ENCODE results near the gene ETFA. TPM values are rescaled to one million over a fixed set of nuclear protein-coding genes. Genes with fewer than 3 reads are reported as not detected.

ETFA gene
- total and polyA plus RNA-seq, 9 of the 15 experiments (the other 6 are each of a cell fraction or from before 2014, with no cell fraction given) = 130 to 543 (median 232) TPM

DNA sequence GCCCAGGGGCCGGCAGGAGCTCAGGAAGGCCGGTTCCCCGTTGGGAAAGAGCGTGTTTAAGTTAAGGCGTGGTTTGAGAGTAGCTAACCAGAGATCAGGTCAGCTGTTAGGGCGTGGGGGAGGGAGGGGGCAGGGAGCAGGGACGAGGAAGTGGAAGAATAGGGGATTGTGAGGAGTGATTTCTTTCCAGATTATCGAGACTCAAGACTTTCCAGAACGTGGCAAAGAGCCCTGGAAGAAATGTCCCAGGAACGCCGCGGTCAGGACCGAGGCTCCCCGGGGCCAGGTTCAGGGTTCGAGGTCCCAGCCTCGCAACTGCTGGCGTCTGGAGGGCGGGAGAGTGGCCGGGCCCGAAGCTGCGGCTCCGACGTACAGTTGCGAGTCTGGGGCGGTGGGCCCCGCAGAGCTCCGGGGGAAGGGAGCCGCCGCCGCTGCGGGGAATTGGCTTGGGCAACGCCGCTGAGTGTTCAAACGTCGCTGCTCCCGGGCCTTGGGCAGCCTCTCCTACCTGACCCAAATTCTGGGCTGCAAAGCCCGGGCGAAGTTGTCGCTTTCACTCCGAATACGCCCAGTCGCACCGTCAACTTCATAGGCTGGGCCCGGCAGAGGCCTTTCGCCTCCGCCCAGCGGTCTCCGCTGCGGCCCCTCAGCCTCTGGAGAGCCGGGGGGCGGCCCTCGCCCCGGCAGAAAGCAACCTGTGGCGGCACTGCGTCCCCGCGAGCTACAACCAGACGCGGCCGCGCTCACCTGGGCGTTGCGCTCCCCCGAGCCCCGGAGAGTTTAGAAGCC is 34.8 kb upstream of the ETFA start:
- DNase-seq (ENCODE audit: extremely low read depth in 1 of 4, low spot score in 3 of 4) (no peak), FAIRE-seq (no peak), ATAC-seq (peak; percentile 19; the same call in 1 of the 3 replicates)
- Histone ChIP-seq H3K36me3 (ENCODE audit: control insufficient read depth, insufficient read depth, low read length) (peaks cover 32% of the 10 kb centered on the region; the same call in 2 of the 3 replicates), H3K4me2 (ENCODE audit: insufficient read depth, low read length) (no peak overlapping the region), H3K4me3 (no peak overlapping the region), H3K27me3 (ENCODE audit: control insufficient read depth in 2 of 2, insufficient read depth in 2 of 2, low read length in 2 of 2) (no peaks in the 10 kb centered on the region), H4K20me1 (replicated peaks; ENCODE audit: control insufficient read depth, insufficient read depth, low read length) (no peaks in the 10 kb centered on the region), H3K79me2 (ENCODE audit: control insufficient read depth, insufficient read depth, low read length) (0 out of 3 replicates have a peak, but pooled peaks cover 2% of the 10 kb centered on the region), H3K4me1 (replicated peaks in 1 of 2; ENCODE audit: control insufficient read depth in 2 of 2, insufficient read depth in 2 of 2, low read length in 2 of 2) (peaks cover 0 to 13% of the 10 kb centered on the region in 2 experiments; a peak in 1 of 5 replicates), H3K9me3 (replicated peaks; ENCODE audit: control insufficient read depth, insufficient read depth, low read depth, low read length) (no peaks in the 10 kb centered on the region; the same call in 1 of the 2 replicates), H3K27ac (ENCODE audit: extremely low read depth, low read depth, low read length) (no peak overlapping the region), H3K9me1 (ENCODE audit: control insufficient read depth, insufficient read depth, low read length) (no peaks in the 10 kb centered on the region), H3K9ac (ENCODE audit: insufficient read depth in 1 of 2, low read depth in 2 of 2, low read length in 2 of 2) (no peak overlapping the region), H2AFZ (ENCODE audit: low read depth, low read length) (no peak overlapping the region)
- intact Hi-C loops (cut with micrococcal nuclease) (no loop called here), in situ Hi-C loops (cut with MboI) (no loop called here)
- CTCF ChIA-PET (ENCODE audit: low intra/inter-chr PET ratio) = no interaction called here
- POLR2A ChIA-PET = interaction anchor here (0.7 to 2.6 kb wide), 2 partner anchors 10 to 171 kb away, joined by 3 to 18 read pairs; partner anchors contain the start of gene ISL2
- BruUV-seq (replicated peaks) = no TSS peak
- 97% methylated on average over 35 of the region's 65 CpGs for WGBS (ENCODE audit: insufficient coverage, low coverage, missing lambda C conversion rate)
- TF ChIP-seq, protein P1, sequence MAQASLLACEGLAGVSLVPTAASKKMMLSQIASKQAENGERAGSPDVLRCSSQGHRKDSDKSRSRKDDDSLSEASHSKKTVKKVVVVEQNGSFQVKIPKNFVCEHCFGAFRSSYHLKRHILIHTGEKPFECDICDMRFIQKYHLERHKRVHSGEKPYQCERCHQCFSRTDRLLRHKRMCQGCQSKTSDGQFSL (CRISPR knock-in tag; IDR thresholded peaks at IDR 0.05) = no peak
- TF ChIP-seq, protein P1 (tag; IDR thresholded peaks at IDR 0.05) = no peak
- TF ChIP-seq KHSRP (IDR thresholded peaks at IDR 0.05) (no peak), ZC3H4 (CRISPR knock-in tag; IDR thresholded peaks at IDR 0.05; ENCODE audit: borderline replicate concordance) (no peak), OTX1 (CRISPR knock-in tag; IDR thresholded peaks at IDR 0.05) (no peak), GTF2E2 (tag; IDR thresholded peaks at IDR 0.05) (no peak), ZFP1 (CRISPR knock-in tag; IDR thresholded peaks at IDR 0.05) (no peak), RBFOX2 (IDR thresholded peaks at IDR 0.05; ENCODE audit: low read depth, low read length) (peak; percentile 21; the same call in 1 of the 2 replicates), NFE2L1 (tag; IDR thresholded peaks at IDR 0.05; ENCODE audit: borderline replicate concordance, low read depth) (no peak), POLR2G (IDR thresholded peaks at IDR 0.05; ENCODE audit: low read depth, low read length) (peak; percentile 61)
- TF ChIP-seq, protein P2, sequence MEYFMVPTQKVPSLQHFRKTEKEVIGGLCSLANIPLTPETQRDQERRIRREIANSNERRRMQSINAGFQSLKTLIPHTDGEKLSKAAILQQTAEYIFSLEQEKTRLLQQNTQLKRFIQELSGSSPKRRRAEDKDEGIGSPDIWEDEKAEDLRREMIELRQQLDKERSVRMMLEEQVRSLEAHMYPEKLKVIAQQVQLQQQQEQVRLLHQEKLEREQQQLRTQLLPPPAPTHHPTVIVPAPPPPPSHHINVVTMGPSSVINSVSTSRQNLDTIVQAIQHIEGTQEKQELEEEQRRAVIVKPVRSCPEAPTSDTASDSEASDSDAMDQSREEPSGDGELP (CRISPR knock-in tag; IDR thresholded peaks at IDR 0.05; ENCODE audit: borderline replicate concordance) = peak; percentile 53; the same call in 1 of the 2 replicates
- TF ChIP-seq, protein P3, sequence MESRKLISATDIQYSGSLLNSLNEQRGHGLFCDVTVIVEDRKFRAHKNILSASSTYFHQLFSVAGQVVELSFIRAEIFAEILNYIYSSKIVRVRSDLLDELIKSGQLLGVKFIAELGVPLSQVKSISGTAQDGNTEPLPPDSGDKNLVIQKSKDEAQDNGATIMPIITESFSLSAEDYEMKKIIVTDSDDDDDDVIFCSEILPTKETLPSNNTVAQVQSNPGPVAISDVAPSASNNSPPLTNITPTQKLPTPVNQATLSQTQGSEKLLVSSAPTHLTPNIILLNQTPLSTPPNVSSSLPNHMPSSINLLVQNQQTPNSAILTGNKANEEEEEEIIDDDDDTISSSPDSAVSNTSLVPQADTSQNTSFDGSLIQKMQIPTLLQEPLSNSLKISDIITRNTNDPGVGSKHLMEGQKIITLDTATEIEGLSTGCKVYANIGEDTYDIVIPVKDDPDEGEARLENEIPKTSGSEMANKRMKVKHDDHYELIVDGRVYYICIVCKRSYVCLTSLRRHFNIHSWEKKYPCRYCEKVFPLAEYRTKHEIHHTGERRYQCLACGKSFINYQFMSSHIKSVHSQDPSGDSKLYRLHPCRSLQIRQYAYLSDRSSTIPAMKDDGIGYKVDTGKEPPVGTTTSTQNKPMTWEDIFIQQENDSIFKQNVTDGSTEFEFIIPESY (CRISPR knock-in tag; IDR thresholded peaks at IDR 0.05) = 0 out of 2 replicates have a peak, but pooled peaks have one; percentile 26
- TF ChIP-seq, protein P4, sequence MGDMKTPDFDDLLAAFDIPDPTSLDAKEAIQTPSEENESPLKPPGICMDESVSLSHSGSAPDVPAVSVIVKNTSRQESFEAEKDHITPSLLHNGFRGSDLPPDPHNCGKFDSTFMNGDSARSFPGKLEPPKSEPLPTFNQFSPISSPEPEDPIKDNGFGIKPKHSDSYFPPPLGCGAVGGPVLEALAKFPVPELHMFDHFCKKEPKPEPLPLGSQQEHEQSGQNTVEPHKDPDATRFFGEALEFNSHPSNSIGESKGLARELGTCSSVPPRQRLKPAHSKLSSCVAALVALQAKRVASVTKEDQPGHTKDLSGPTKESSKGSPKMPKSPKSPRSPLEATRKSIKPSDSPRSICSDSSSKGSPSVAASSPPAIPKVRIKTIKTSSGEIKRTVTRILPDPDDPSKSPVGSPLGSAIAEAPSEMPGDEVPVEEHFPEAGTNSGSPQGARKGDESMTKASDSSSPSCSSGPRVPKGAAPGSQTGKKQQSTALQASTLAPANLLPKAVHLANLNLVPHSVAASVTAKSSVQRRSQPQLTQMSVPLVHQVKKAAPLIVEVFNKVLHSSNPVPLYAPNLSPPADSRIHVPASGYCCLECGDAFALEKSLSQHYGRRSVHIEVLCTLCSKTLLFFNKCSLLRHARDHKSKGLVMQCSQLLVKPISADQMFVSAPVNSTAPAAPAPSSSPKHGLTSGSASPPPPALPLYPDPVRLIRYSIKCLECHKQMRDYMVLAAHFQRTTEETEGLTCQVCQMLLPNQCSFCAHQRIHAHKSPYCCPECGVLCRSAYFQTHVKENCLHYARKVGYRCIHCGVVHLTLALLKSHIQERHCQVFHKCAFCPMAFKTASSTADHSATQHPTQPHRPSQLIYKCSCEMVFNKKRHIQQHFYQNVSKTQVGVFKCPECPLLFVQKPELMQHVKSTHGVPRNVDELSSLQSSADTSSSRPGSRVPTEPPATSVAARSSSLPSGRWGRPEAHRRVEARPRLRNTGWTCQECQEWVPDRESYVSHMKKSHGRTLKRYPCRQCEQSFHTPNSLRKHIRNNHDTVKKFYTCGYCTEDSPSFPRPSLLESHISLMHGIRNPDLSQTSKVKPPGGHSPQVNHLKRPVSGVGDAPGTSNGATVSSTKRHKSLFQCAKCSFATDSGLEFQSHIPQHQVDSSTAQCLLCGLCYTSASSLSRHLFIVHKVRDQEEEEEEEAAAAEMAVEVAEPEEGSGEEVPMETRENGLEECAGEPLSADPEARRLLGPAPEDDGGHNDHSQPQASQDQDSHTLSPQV (IDR thresholded peaks at IDR 0.05) = no peak
